Left kidney (tissue), 1 donor: ENCODE data around the gene LOC128125822.
"Not testable (repeated sequence)": the region's sequence is repeated elsewhere in the genome, so short reads cannot be mapped to it uniquely, and the experiment has no call there.

Source experiments
- DNase-seq: peaks from one replicate; pipeline ENCODE4 v3.0.0-alpha.2; 2013

The LOC128125822 gene

GRCh38 chr6:63572044-63572746, at the start of gene LOC128125822, which contains the start of gene PTP4A1:
Gene LOC128125822 (plus strand): TSS chr6:63572480.
Gene PTP4A1 (plus strand): TSS chr6:63572480. CDS start chr6:63576881, 4,401 bp downstream.
- peak; percentile 96 for DNase-seq

GRCh38 chr6:63522911-63523287, 49.4 kb upstream of the LOC128125822 start:
- DNase-seq, result not testable (repeated sequence)

GRCh38 chr6:63523630-63524029, 48.6 kb upstream of the LOC128125822 start:
- DNase-seq, result no peak

- DNase-seq, result no peak
Observed at GRCh38 chr6:63525186-63525878, 46.9 kb upstream of the LOC128125822 start.

GRCh38 chr6:63526931-63527330, 45.3 kb upstream of the LOC128125822 start:
- DNase-seq, result no peak

- no peak for DNase-seq
Observed at GRCh38 chr6:63527658-63528514, 44.4 kb upstream of the LOC128125822 start.

GRCh38 chr6:63529498-63529897, 42.8 kb upstream of the LOC128125822 start:
- no peak for DNase-seq

GRCh38 chr6:63530182-63530581, 42.1 kb upstream of the LOC128125822 start:
- no peak for DNase-seq

GRCh38 chr6:63530991-63531390, 41.3 kb upstream of the LOC128125822 start:
- DNase-seq, result no peak

GRCh38 chr6:63533026-63533425, 39.3 kb upstream of the LOC128125822 start:
- DNase-seq, result no peak

GRCh38 chr6:63533952-63534351, 38.3 kb upstream of the LOC128125822 start:
- DNase-seq, result no peak

- DNase-seq, result no peak
Observed at GRCh38 chr6:63537201-63537958, 34.9 kb upstream of the LOC128125822 start.

GRCh38 chr6:63537959-63538300, 34.4 kb upstream of the LOC128125822 start:
- DNase-seq, result no peak

GRCh38 chr6:63538550-63538949, 33.7 kb upstream of the LOC128125822 start:
- DNase-seq, result no peak

GRCh38 chr6:63543001-63543400, 29.3 kb upstream of the LOC128125822 start:
- DNase-seq, result no peak

GRCh38 chr6:63543982-63544381, 28.3 kb upstream of the LOC128125822 start:
- no peak for DNase-seq

GRCh38 chr6:63546236-63546635, 26.0 kb upstream of the LOC128125822 start:
- no peak for DNase-seq

GRCh38 chr6:63546697-63547096, 25.6 kb upstream of the LOC128125822 start:
- no peak for DNase-seq

GRCh38 chr6:63549076-63549475, 23.2 kb upstream of the LOC128125822 start:
- no peak for DNase-seq

- no peak for DNase-seq
Observed at GRCh38 chr6:63553208-63553607, 19.1 kb upstream of the LOC128125822 start.

- no peak for DNase-seq
Observed at GRCh38 chr6:63553900-63554299, 18.4 kb upstream of the LOC128125822 start.

- DNase-seq, result no peak
Observed at GRCh38 chr6:63554782-63555181, 17.5 kb upstream of the LOC128125822 start.
